Astrocyte (in vitro differentiated cells and primary cell): Measurements from ENCODE around the gene AAGAB. TPM values are rescaled to one million over a fixed set of nuclear protein-coding genes. Genes with fewer than 3 reads are reported as not detected.

Experiments used
- DNase-seq: peaks from one replicate; pipeline ENCODE4 v3.0.0-alpha.2; 2010; ENCODE audit warnings: low read depth
- FAIRE-seq: peaks from 2 replicates; lab custom pipeline; 2011; peaks lifted over from hg19 to GRCh38; lab: Jason Lieb, UNC
- H2AFZ ChIP-seq: 2 replicates; pipeline ENCODE4 v1.6.0; 2012; ENCODE audit warnings: low read depth, low read length, inconsistent platforms
- H3K27ac ChIP-seq: 2 replicates; pipeline ENCODE4 v1.5.1; 2011; ENCODE audit warnings: low read depth, low read length, inconsistent platforms
- H3K27me3 ChIP-seq: 2 replicates; pipeline ENCODE4 v1.6.0; 2011; ENCODE audit warnings: low read length, inconsistent platforms; ENCODE audit not compliant: insufficient read depth
- H3K36me3 ChIP-seq: 2 replicates; pipeline ENCODE4 v1.5.1; 2011; ENCODE audit warnings: low read length, inconsistent platforms; ENCODE audit not compliant: insufficient read depth
- H3K4me1 ChIP-seq: 2 replicates; pipeline ENCODE4 v1.5.1; 2011; ENCODE audit warnings: low read length, inconsistent platforms; ENCODE audit not compliant: insufficient read depth
- H3K4me2 ChIP-seq: 2 replicates; pipeline ENCODE4 v1.6.0; 2012; ENCODE audit warnings: low read length, inconsistent platforms
- H3K4me3 ChIP-seq: 2 replicates; pipeline ENCODE4 v1.5.1; 2011; ENCODE audit warnings: low read depth, mild to moderate bottlenecking, low read length, inconsistent platforms; ENCODE audit not compliant: insufficient read depth
- H3K79me2 ChIP-seq: 2 replicates; pipeline ENCODE4 v1.6.0; 2012; ENCODE audit warnings: mild to moderate bottlenecking, low read length, inconsistent platforms; ENCODE audit not compliant: insufficient read depth
- H3K9ac ChIP-seq: 2 replicates; pipeline ENCODE4 v1.6.0; 2012; ENCODE audit warnings: mild to moderate bottlenecking, low read length, inconsistent platforms
- H3K9me3 ChIP-seq: 2 replicates; pipeline ENCODE4 v1.5.1; 2012; ENCODE audit warnings: low read depth, mild to moderate bottlenecking, low read length, inconsistent platforms; ENCODE audit not compliant: insufficient read depth
- H4K20me1 ChIP-seq: 2 replicates; pipeline ENCODE4 v1.6.0; 2012; ENCODE audit warnings: low read length, inconsistent platforms; ENCODE audit not compliant: insufficient read depth
- H3K27ac Mint-ChIP-seq: one replicate; pipeline ENCODE4 v1.8.0; 2021; ENCODE audit warnings: mild to moderate bottlenecking, mixed read lengths; ENCODE audit not compliant: unreplicated experiment
- H3K27me3 Mint-ChIP-seq: one replicate; pipeline ENCODE4 v1.8.0; 2021; ENCODE audit warnings: low read depth, mixed read lengths; ENCODE audit not compliant: unreplicated experiment
- H3K36me3 Mint-ChIP-seq: one replicate; pipeline ENCODE4 v1.8.0; 2021; ENCODE audit warnings: low read depth, mixed read lengths; ENCODE audit not compliant: unreplicated experiment
- H3K4me1 Mint-ChIP-seq: one replicate; pipeline ENCODE4 v1.8.0; 2021; ENCODE audit warnings: low read depth, mixed read lengths; ENCODE audit not compliant: unreplicated experiment
- H3K4me3 Mint-ChIP-seq: one replicate; pipeline ENCODE4 v1.8.0; 2021; ENCODE audit warnings: mild to moderate bottlenecking, moderate library complexity, mixed read lengths; ENCODE audit not compliant: unreplicated experiment
- H3K9me3 Mint-ChIP-seq: one replicate; pipeline ENCODE4 v1.8.0; 2021; ENCODE audit warnings: mild to moderate bottlenecking, mixed read lengths; ENCODE audit not compliant: unreplicated experiment
- EZH2 ChIP-seq: IDR thresholded peaks from 2 replicates; pipeline ENCODE4 v1.6.1; 2012; ENCODE audit warnings: mild to moderate bottlenecking, low read length, inconsistent platforms; ENCODE audit not compliant: insufficient read depth
- total RNA-seq: library from RNA; stranded (reverse); gene quantifications from 2 replicates; pipeline ENCODE4 v1.2.1, GENCODE V29; 2021
- TF ChIP-seq, protein P1 (sequence below): IDR thresholded peaks from 2 replicates; pipeline ENCODE4 v1.5.1; 2011; ENCODE audit warnings: low read depth, mild to moderate bottlenecking, inconsistent platforms, low read length, moderate library complexity; ENCODE audit not compliant: insufficient read depth

AAGAB gene
- total RNA-seq, 1 donor from 2014 or later, result 52.2 TPM

DNA sequence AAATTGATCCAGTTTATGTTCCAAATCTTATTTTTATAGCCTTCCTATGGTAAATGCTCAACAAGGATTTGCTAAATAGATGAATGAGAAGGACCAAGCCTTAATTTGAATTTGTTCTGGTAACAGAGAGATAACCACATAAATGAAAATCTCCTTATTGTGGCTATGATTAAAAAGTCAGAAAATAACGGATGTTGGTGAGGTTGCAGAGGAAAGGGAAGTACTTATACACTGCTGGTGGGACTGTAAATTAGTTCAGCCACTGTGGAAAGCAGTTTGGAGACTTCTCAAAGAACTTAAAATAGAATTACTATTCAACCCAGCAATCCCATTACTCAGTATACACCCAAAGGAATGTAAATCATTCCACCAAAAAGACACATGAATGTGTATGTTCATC is 26.2 kb downstream of the AAGAB start:
- Histone ChIP-seq H3K4me2 (no peak overlapping the region), H3K9me3 (no peaks in the 10 kb centered on the region), H3K27ac (no peak overlapping the region), H3K4me1 (no peaks in the 10 kb centered on the region), H3K36me3 (peaks cover 15% of the 10 kb centered on the region), H3K9ac (no peak overlapping the region), H4K20me1 (peaks cover 15% of the 10 kb centered on the region), H2AFZ (no peak overlapping the region), H3K4me3 (no peak overlapping the region), H3K79me2 (no peaks in the 10 kb centered on the region), H3K27me3 (no peaks in the 10 kb centered on the region)
- no peak overlapping the region for H3K4me3 Mint-ChIP-seq
- no peaks in the 10 kb centered on the region for H3K9me3 Mint-ChIP-seq
- TF ChIP-seq EZH2, result no peak
- TF ChIP-seq, protein P1, sequence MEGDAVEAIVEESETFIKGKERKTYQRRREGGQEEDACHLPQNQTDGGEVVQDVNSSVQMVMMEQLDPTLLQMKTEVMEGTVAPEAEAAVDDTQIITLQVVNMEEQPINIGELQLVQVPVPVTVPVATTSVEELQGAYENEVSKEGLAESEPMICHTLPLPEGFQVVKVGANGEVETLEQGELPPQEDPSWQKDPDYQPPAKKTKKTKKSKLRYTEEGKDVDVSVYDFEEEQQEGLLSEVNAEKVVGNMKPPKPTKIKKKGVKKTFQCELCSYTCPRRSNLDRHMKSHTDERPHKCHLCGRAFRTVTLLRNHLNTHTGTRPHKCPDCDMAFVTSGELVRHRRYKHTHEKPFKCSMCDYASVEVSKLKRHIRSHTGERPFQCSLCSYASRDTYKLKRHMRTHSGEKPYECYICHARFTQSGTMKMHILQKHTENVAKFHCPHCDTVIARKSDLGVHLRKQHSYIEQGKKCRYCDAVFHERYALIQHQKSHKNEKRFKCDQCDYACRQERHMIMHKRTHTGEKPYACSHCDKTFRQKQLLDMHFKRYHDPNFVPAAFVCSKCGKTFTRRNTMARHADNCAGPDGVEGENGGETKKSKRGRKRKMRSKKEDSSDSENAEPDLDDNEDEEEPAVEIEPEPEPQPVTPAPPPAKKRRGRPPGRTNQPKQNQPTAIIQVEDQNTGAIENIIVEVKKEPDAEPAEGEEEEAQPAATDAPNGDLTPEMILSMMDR, result no peak
- no peak overlapping the region for H3K27ac Mint-ChIP-seq
- H3K27me3 Mint-ChIP-seq, result no peaks in the 10 kb centered on the region
- DNase-seq, result no peak
- H3K36me3 Mint-ChIP-seq, result peaks cover 20% of the 10 kb centered on the region
- no peak for FAIRE-seq
- H3K4me1 Mint-ChIP-seq, result peaks cover 19% of the 10 kb centered on the region

DNA sequence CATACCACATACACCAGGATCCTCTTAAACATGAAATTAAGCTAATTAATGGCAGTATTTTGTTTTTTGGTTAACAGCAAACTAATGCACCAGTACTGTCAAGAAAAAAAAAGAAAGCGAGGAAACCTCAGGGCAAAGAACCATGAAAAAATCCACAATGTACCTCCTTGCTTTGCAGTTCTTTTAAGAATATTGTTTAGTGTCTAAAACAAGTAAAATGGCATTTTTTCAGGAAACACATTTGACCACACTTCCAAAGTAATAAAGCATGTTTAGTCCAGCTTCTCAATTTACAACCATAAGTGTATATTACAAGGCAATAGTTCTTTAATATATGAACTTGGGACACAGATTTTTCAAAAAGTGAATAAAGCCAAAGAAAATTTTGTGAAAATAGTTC is 26.6 kb downstream of the AAGAB start:
- H3K27me3 ChIP-seq, result no peaks in the 10 kb centered on the region
- H3K4me1 Mint-ChIP-seq, result peaks cover 18% of the 10 kb centered on the region
- peaks cover 19% of the 10 kb centered on the region for H4K20me1 ChIP-seq
- H3K9me3 ChIP-seq, result no peaks in the 10 kb centered on the region
- H3K4me3 Mint-ChIP-seq, result no peak overlapping the region
- DNase-seq (no peak), FAIRE-seq (no peak)
- peaks cover 13% of the 10 kb centered on the region for H3K36me3 ChIP-seq
- H3K79me2 ChIP-seq, result no peaks in the 10 kb centered on the region
- no peak overlapping the region for H3K4me2 ChIP-seq
- H2AFZ ChIP-seq, result no peak overlapping the region
- no peak overlapping the region for H3K27ac ChIP-seq
- no peak overlapping the region for H3K9ac ChIP-seq
- TF ChIP-seq, protein P1, result no peak
- no peak for TF ChIP-seq EZH2
- H3K4me3 ChIP-seq, result no peak overlapping the region
- H3K36me3 Mint-ChIP-seq, result peaks cover 20% of the 10 kb centered on the region
- no peak overlapping the region for H3K27ac Mint-ChIP-seq
- H3K27me3 Mint-ChIP-seq, result no peaks in the 10 kb centered on the region
- no peaks in the 10 kb centered on the region for H3K4me1 ChIP-seq
- no peaks in the 10 kb centered on the region for H3K9me3 Mint-ChIP-seq

DNA sequence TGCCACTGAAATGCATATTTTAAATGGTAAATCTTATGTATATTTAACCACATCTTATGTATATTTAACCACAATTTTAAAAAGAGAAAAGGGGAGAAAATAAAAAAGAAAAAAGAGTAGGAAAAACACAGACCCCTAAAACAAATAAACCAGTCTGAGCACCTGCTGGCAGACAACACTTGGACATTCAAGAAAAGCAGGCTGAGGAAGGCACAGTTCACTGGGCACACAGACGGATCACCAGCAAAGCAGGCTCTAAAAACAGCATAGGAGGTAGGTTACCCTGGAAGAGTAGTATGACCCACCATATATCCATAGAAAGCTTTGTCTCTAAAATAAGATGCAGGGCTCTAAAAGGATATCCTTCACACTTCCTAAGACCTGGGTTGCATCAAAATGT is 27.0 kb downstream of the AAGAB start:
- H3K27me3 Mint-ChIP-seq, result no peaks in the 10 kb centered on the region
- Histone ChIP-seq H3K9me3 (no peaks in the 10 kb centered on the region), H3K36me3 (peaks cover 13% of the 10 kb centered on the region), H3K27me3 (no peaks in the 10 kb centered on the region), H3K4me1 (no peaks in the 10 kb centered on the region), H3K27ac (no peak overlapping the region), H3K4me3 (no peak overlapping the region), H3K9ac (no peak overlapping the region), H3K4me2 (no peak overlapping the region), H2AFZ (no peak overlapping the region), H4K20me1 (peaks cover 21% of the 10 kb centered on the region), H3K79me2 (no peaks in the 10 kb centered on the region)
- H3K9me3 Mint-ChIP-seq, result no peaks in the 10 kb centered on the region
- H3K4me3 Mint-ChIP-seq, result no peak overlapping the region
- H3K27ac Mint-ChIP-seq, result no peak overlapping the region
- no peak for TF ChIP-seq EZH2
- TF ChIP-seq, protein P1, result no peak
- peaks cover 20% of the 10 kb centered on the region for H3K36me3 Mint-ChIP-seq
- peaks cover 14% of the 10 kb centered on the region for H3K4me1 Mint-ChIP-seq
- no peak for DNase-seq
- no peak for FAIRE-seq
